ENCODE results near the gene CDH12. TPM values are rescaled to one million over a fixed set of nuclear protein-coding genes. Genes with fewer than 3 reads are reported as not detected.

The CDH12 gene
- total and polyA plus RNA-seq, 4 donors: 0.02 to 3.7 (median 0.31) TPM; not detected in 1

- DNase-seq: no peak
- peaks cover 0 to 23% (median 0%) of the 10 kb centered on the region in 5 donors for H3K4me1 ChIP-seq (ENCODE audit: control insufficient read depth in 5 of 5, insufficient read depth in 5 of 5, low read length in 5 of 5)
These were observed 208.3 kb downstream of the CDH12 start for GRCh38 chr5:22644859-22645258.

GRCh38 chr5:22643356-22643755 is 209.8 kb downstream of the CDH12 start:
- ATAC-seq (ENCODE audit: insufficient read depth, low FRiP score) (no peak), DNase-seq (peak in 2 of 3 donors; percentile 88 to 91)
- TF ChIP-seq CTCF (IDR thresholded peaks at IDR 0.05; ENCODE audit: control extremely low read depth, extremely low read depth): no peak
- Histone ChIP-seq H3K27me3 (ENCODE audit: control insufficient read depth in 3 of 3, insufficient read depth in 3 of 3, low read length in 2 of 3) (no peaks in the 10 kb centered on the region), H3K36me3 (ENCODE audit: control insufficient read depth in 4 of 4, insufficient read depth in 4 of 4, low read length in 4 of 4) (no peaks in the 10 kb centered on the region), H3K9me3 (ENCODE audit: control insufficient read depth in 4 of 4, insufficient read depth in 3 of 4, low read length in 3 of 4) (no peaks in the 10 kb centered on the region), H3K4me3 (no peak overlapping the region), H3K9ac (ENCODE audit: insufficient read depth in 1 of 2, low read length in 2 of 2) (no peak overlapping the region), H3K4me1 (ENCODE audit: control insufficient read depth in 5 of 5, insufficient read depth in 5 of 5, low read length in 5 of 5) (peaks cover 0 to 14% (median 0%) of the 10 kb centered on the region in 5 donors), H3K27ac (ENCODE audit: low read depth in 1 of 2, low read length in 1 of 2) (no peak overlapping the region)
- WGBS, 2 donors: 73 to 81% methylated on average over 2 of the region's 2 CpGs

More at GRCh38 chr5:22644859-22645258, 208.3 kb downstream of the CDH12 start:
- WGBS, 2 donors: 55 to 78% methylated on average over 1 of the region's 1 CpG
- ATAC-seq (ENCODE audit: insufficient read depth, low FRiP score): no peak
- no peak overlapping the region for H3K4me3 ChIP-seq
- no peaks in the 10 kb centered on the region for H3K36me3 ChIP-seq (ENCODE audit: control insufficient read depth in 4 of 4, insufficient read depth in 4 of 4, low read length in 4 of 4)
- no peak for TF ChIP-seq CTCF (IDR thresholded peaks at IDR 0.05; ENCODE audit: control extremely low read depth, extremely low read depth)
- no peaks in the 10 kb centered on the region for H3K27me3 ChIP-seq (ENCODE audit: control insufficient read depth in 3 of 3, insufficient read depth in 3 of 3, low read length in 2 of 3)
- H3K9me3 ChIP-seq (ENCODE audit: control insufficient read depth in 4 of 4, insufficient read depth in 3 of 4, low read length in 3 of 4): no peaks in the 10 kb centered on the region
- H3K27ac ChIP-seq (ENCODE audit: low read depth in 1 of 2, low read length in 1 of 2): no peak overlapping the region
- no peak overlapping the region for H3K9ac ChIP-seq (ENCODE audit: insufficient read depth in 1 of 2, low read length in 2 of 2)

GRCh38 chr5:22631683-22632082 is 221.5 kb downstream of the CDH12 start:
- WGBS, 2 donors: 60 to 69% methylated on average over 3 of the region's 3 CpGs
- Histone ChIP-seq H3K27ac (ENCODE audit: low read depth in 1 of 2, low read length in 1 of 2) (no peak overlapping the region), H3K4me1 (ENCODE audit: control insufficient read depth in 5 of 5, insufficient read depth in 5 of 5, low read length in 5 of 5) (no peaks in the 10 kb centered on the region), H3K27me3 (ENCODE audit: control insufficient read depth in 3 of 3, insufficient read depth in 3 of 3, low read length in 2 of 3) (no peaks in the 10 kb centered on the region), H3K9ac (ENCODE audit: insufficient read depth in 1 of 2, low read length in 2 of 2) (no peak overlapping the region), H3K36me3 (ENCODE audit: control insufficient read depth in 4 of 4, insufficient read depth in 4 of 4, low read length in 4 of 4) (no peaks in the 10 kb centered on the region), H3K4me3 (no peak overlapping the region), H3K9me3 (ENCODE audit: control insufficient read depth in 4 of 4, insufficient read depth in 3 of 4, low read length in 3 of 4) (peaks cover 0 to 4% (median 0%) of the 10 kb centered on the region in 4 donors)
- no peak for ATAC-seq (ENCODE audit: insufficient read depth, low FRiP score)
- TF ChIP-seq CTCF (IDR thresholded peaks at IDR 0.05; ENCODE audit: control extremely low read depth, extremely low read depth): no peak
- no peak for DNase-seq

- H3K27ac ChIP-seq (ENCODE audit: low read depth in 1 of 2, low read length in 1 of 2): no peak overlapping the region
These were observed 226.1 kb downstream of the CDH12 start for GRCh38 chr5:22627029-22627428.

More at GRCh38 chr5:22627029-22627428, 226.1 kb downstream of the CDH12 start:
- H3K27me3 ChIP-seq (ENCODE audit: control insufficient read depth in 3 of 3, insufficient read depth in 3 of 3, low read length in 2 of 3): no peaks in the 10 kb centered on the region
- 84 to 91% methylated on average over 4 of the region's 4 CpGs for WGBS, 2 donors
- no peak for TF ChIP-seq CTCF (IDR thresholded peaks at IDR 0.05; ENCODE audit: control extremely low read depth, extremely low read depth)
- no peak overlapping the region for H3K4me3 ChIP-seq
- no peak for ATAC-seq (ENCODE audit: insufficient read depth, low FRiP score)
- H3K9me3 ChIP-seq (ENCODE audit: control insufficient read depth in 4 of 4, insufficient read depth in 3 of 4, low read length in 3 of 4): peaks cover 0 to 8% (median 2%) of the 10 kb centered on the region in 4 donors
- no peak overlapping the region for H3K9ac ChIP-seq (ENCODE audit: insufficient read depth in 1 of 2, low read length in 2 of 2)
- no peaks in the 10 kb centered on the region for H3K4me1 ChIP-seq (ENCODE audit: control insufficient read depth in 5 of 5, insufficient read depth in 5 of 5, low read length in 5 of 5)
- DNase-seq: no peak
- H3K36me3 ChIP-seq (ENCODE audit: control insufficient read depth in 4 of 4, insufficient read depth in 4 of 4, low read length in 4 of 4): no peaks in the 10 kb centered on the region

Measured in lung (tissue), 12 donors.